Measurements from ENCODE around the gene RUNX1.

Gene RUNX1

GRCh38 chr21:35026617-35027562 lies 22.2 kb downstream of the RUNX1 start:
- TF ChIP-seq, protein P1, sequence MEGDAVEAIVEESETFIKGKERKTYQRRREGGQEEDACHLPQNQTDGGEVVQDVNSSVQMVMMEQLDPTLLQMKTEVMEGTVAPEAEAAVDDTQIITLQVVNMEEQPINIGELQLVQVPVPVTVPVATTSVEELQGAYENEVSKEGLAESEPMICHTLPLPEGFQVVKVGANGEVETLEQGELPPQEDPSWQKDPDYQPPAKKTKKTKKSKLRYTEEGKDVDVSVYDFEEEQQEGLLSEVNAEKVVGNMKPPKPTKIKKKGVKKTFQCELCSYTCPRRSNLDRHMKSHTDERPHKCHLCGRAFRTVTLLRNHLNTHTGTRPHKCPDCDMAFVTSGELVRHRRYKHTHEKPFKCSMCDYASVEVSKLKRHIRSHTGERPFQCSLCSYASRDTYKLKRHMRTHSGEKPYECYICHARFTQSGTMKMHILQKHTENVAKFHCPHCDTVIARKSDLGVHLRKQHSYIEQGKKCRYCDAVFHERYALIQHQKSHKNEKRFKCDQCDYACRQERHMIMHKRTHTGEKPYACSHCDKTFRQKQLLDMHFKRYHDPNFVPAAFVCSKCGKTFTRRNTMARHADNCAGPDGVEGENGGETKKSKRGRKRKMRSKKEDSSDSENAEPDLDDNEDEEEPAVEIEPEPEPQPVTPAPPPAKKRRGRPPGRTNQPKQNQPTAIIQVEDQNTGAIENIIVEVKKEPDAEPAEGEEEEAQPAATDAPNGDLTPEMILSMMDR (IDR thresholded peaks at IDR 0.05; ENCODE audit: extremely low read depth, insufficient read depth, missing control alignments) = peak; percentile 25
- DNase-seq (ENCODE audit: low spot score) = peak; percentile 55
- in situ Hi-C loops (cut with MboI; ENCODE audit: low pct_unique_long_range_greater_than_20kb, low sequenced_read_pairs, unreplicated experiment) = no loop called here

GRCh38 chr21:35026153-35026500 lies 23.0 kb downstream of the RUNX1 start:
- in situ Hi-C loops (cut with MboI; ENCODE audit: low pct_unique_long_range_greater_than_20kb, low sequenced_read_pairs, unreplicated experiment) = no loop called here
- no peak for DNase-seq (ENCODE audit: low spot score)
- TF ChIP-seq, protein P1 (IDR thresholded peaks at IDR 0.05; ENCODE audit: extremely low read depth, insufficient read depth, missing control alignments) = no peak

- TF ChIP-seq, protein P1 (IDR thresholded peaks at IDR 0.05; ENCODE audit: extremely low read depth, insufficient read depth, missing control alignments) = no peak
- in situ Hi-C loops (cut with MboI; ENCODE audit: low pct_unique_long_range_greater_than_20kb, low sequenced_read_pairs, unreplicated experiment) = no loop called here
- no peak for DNase-seq (ENCODE audit: low spot score)
Observed at GRCh38 chr21:35025206-35026152, 23.6 kb downstream of the RUNX1 start.

DNA sequence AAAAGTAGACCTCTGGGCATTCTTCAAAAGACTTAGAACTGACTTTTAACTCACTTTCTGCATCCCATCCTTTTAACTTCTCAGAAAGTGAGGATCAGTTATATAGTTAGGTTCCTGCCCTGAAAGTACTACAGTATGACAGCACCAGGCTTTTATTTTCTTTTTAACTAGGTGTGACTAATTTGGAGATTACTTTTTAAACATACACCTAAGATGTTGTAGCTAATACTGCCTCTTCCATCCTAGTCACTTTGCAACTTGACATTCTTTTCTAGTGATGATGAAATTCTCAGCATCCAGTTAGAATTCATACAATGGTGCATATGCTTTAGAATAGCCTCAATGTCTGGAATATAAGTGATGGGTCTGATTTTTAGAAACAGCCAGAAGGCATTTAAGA lies 24.6 kb downstream of the RUNX1 start:
- in situ Hi-C loops (cut with MboI; ENCODE audit: low pct_unique_long_range_greater_than_20kb, low sequenced_read_pairs, unreplicated experiment) = no loop called here
- TF ChIP-seq, protein P1 (IDR thresholded peaks at IDR 0.05; ENCODE audit: extremely low read depth, insufficient read depth, missing control alignments) = no peak
- DNase-seq (ENCODE audit: low spot score) = no peak

DNA sequence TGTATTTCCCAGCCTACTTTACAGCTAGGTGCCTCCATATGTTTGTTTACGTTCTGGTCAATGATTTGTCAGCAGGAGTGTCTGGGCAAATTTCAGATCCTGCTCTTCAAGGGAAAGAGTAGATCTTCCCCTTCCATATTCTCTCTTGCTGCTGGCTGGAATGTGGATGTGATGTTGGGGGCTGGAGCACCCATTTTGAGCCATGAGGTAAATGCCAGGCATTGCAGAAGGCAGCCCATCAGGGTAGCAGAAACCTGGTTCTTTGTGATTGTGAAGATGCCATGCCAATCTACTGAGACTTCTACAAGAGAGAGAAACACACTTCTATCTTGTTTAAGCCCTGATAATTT lies 25.1 kb downstream of the RUNX1 start:
- TF ChIP-seq, protein P1 (IDR thresholded peaks at IDR 0.05; ENCODE audit: extremely low read depth, insufficient read depth, missing control alignments) = no peak
- DNase-seq (ENCODE audit: low spot score) = no peak
- in situ Hi-C loops (cut with MboI; ENCODE audit: low pct_unique_long_range_greater_than_20kb, low sequenced_read_pairs, unreplicated experiment) = no loop called here

DNA sequence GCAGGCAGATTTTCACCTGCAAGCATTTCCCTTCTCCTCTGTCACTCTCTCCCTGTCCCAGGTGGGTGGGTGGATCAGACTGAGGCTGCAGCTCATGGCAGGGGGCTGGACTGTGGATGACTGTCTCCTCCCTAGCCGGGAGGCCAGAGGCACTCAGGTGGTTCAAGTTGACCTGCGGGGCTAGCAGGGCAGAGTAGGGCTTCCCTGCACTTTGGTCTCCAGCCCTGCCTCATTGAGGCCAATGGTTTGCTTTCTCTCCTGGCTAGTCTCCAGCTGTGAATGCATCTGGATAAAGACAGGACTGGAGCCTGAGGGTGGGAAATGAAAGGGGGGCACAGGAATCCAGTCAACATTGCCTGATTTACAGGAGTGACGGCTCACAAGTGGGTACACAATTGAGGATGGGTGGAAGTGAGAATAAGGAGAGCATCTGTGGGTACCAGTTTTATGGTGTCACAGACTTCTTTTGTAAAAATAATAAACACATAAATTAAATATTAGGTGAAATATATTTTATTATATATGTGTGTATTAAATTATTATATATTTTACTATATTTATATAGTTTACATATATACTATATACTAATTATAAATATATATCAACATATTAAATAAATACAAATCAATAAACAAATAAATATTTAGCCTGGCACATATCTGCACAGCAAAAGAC lies 25.6 kb downstream of the RUNX1 start:
- TF ChIP-seq, protein P1 (IDR thresholded peaks at IDR 0.05; ENCODE audit: extremely low read depth, insufficient read depth, missing control alignments) = no peak
- in situ Hi-C loops (cut with MboI; ENCODE audit: low pct_unique_long_range_greater_than_20kb, low sequenced_read_pairs, unreplicated experiment) = no loop called here
- no peak for DNase-seq (ENCODE audit: low spot score)
